Measurements from ENCODE around the gene FGFBP2.

DNA sequence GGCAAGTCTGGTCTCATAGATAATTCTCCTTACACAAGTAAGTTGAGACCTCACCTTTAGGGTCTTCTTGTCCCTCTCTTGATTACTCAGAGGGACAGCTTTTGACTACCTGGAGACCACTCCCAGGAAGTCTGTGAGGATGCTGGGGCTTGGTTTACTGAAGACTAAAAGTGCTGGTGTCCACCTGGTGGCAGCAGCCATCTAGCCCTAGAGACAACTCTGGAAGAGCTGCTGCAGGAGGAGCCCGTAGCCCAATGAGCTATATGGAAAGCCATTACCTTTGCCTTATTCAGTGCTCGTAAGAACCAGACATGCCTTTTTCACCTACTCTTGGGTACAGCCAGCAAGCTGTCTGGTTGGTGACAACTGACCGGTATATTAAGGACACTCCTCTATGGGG, 7.3 kb downstream of the FGFBP2 start:
- TF ChIP-seq, protein P1, sequence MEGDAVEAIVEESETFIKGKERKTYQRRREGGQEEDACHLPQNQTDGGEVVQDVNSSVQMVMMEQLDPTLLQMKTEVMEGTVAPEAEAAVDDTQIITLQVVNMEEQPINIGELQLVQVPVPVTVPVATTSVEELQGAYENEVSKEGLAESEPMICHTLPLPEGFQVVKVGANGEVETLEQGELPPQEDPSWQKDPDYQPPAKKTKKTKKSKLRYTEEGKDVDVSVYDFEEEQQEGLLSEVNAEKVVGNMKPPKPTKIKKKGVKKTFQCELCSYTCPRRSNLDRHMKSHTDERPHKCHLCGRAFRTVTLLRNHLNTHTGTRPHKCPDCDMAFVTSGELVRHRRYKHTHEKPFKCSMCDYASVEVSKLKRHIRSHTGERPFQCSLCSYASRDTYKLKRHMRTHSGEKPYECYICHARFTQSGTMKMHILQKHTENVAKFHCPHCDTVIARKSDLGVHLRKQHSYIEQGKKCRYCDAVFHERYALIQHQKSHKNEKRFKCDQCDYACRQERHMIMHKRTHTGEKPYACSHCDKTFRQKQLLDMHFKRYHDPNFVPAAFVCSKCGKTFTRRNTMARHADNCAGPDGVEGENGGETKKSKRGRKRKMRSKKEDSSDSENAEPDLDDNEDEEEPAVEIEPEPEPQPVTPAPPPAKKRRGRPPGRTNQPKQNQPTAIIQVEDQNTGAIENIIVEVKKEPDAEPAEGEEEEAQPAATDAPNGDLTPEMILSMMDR (IDR thresholded peaks at IDR 0.05; ENCODE audit: poor library complexity): no peak
- TF ChIP-seq EZH2 (IDR thresholded peaks at IDR 0.05; ENCODE audit: borderline replicate concordance): no peak

Data from hepatocyte (in vitro differentiated cells).